Measurements from ENCODE around the gene KLHL41.
"Not testable (repeated sequence)": the region's sequence is repeated elsewhere in the genome, so short reads cannot be mapped to it uniquely, and the experiment has no call there.

DNA sequence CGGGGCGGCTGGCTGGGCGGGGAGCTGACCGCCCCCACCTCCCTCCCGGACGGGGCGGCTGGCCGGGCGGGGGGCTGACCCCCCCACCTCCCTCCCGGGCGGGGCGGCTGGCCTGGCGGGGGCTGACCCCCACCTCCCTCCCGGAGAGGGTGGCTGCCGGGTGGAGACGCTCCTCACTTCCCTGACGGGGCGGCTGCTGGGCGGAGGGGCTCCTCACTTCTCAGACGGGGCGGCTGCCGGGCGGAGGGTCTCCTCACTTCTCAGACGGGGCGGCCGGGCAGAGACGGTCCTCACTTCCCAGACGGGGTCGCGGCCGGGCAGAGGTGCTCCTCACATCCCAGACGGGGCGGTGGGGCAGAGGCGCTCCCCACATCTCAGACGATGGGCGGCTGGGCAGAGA is 65.8 kb downstream of the KLHL41 start:
- TF ChIP-seq, protein P1, sequence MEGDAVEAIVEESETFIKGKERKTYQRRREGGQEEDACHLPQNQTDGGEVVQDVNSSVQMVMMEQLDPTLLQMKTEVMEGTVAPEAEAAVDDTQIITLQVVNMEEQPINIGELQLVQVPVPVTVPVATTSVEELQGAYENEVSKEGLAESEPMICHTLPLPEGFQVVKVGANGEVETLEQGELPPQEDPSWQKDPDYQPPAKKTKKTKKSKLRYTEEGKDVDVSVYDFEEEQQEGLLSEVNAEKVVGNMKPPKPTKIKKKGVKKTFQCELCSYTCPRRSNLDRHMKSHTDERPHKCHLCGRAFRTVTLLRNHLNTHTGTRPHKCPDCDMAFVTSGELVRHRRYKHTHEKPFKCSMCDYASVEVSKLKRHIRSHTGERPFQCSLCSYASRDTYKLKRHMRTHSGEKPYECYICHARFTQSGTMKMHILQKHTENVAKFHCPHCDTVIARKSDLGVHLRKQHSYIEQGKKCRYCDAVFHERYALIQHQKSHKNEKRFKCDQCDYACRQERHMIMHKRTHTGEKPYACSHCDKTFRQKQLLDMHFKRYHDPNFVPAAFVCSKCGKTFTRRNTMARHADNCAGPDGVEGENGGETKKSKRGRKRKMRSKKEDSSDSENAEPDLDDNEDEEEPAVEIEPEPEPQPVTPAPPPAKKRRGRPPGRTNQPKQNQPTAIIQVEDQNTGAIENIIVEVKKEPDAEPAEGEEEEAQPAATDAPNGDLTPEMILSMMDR (IDR thresholded peaks at IDR 0.05): not testable (repeated sequence)
- not testable (repeated sequence) for TF ChIP-seq POLR2A (IDR thresholded peaks at IDR 0.05)
